K562 (cell line): ENCODE results near the gene FGR. TPM values are rescaled to one million over a fixed set of nuclear protein-coding genes. Genes with fewer than 3 reads are reported as not detected.

ENCODE experiments used
- DEAF1 ChIP-seq: fragments of 450-650 bp; formaldehyde crosslinking; IDR thresholded peaks from 2 replicates; pipeline ENCODE4 v1.4.0; 2020; ENCODE audit warnings: mild to moderate bottlenecking, moderate library complexity
- LCOR ChIP-seq: sonication (generic); formaldehyde crosslinking; IDR thresholded peaks from 2 replicates; pipeline ENCODE4 v1.8.0; 2022; ENCODE audit warnings: mild to moderate bottlenecking, missing genetic modification reagents
- RB1 ChIP-seq: fragments of 450-650 bp; IDR thresholded peaks from 2 replicates; pipeline ENCODE4 v1.6.1; 2017; ENCODE audit warnings: low read depth, mild to moderate bottlenecking
- SMARCA5 ChIP-seq: fragments of 450-650 bp; IDR thresholded peaks from 2 replicates; pipeline ENCODE4 v1.6.1; 2016
- U2AF1 ChIP-seq: fragments of 200-400 bp; formaldehyde crosslinking; optimal IDR thresholded peaks from 2 replicates; pipeline ENCODE3; 2017; ENCODE audit warnings: mild to moderate bottlenecking, low read depth, low read length, moderate library complexity
- ZBTB7A ChIP-seq: IDR thresholded peaks from 2 replicates; pipeline ENCODE4 v1.6.1; 2011; ENCODE audit warnings: low read depth, mild to moderate bottlenecking, low read length, moderate library complexity, borderline replicate concordance; ENCODE audit not compliant: control insufficient read depth
- ZNF655 ChIP-seq: fragments of 250-450 bp; sonication (Bioruptor Pico); IDR thresholded peaks from 2 replicates; pipeline ENCODE4 v1.5.0; 2021
- polyA plus RNA-seq, 8 experiments: library from polyadenylated mRNA; depleted of rRNA in 4 of 8; stranded (reverse) in 5 of 8; unstranded in 3 of 8; fragments of >200 nt; fragmentation: Nextera tagmentation in 2 of 8; fragmentation: Illumina TruSeq in 1 of 8; extraction: Ambion mirVana in 2 of 8; extraction: Trizol in 1 of 8; gene quantifications; 2 replicates each; pipeline versions ENCODE4 v1.2.1 to v1.2.3, GENCODE V29; 2011 to 2014; ENCODE audit warnings: inconsistent platforms in 1 of 8, missing spikeins in 1 of 8
- total RNA-seq, 7 experiments: library from RNA; depleted of rRNA in 6 of 7; stranded (reverse); fragments of >200 nt in 6 of 7; fragmentation: Illumina TruSeq in 2 of 7; extraction: Trizol in 2 of 7; gene quantifications; 2 replicates each; pipeline versions ENCODE4 v1.2.1 to v1.2.3, GENCODE V29; 2011 to 2021; ENCODE audit warnings: low replicate concordance in 1 of 7

FGR gene
- total and polyA plus RNA-seq, 9 of the 15 experiments (the other 6 are each of a cell fraction or from before 2014, with no cell fraction given) = 0.04 to 0.11 TPM; not detected in 7

- TF ChIP-seq ZNF655 (CRISPR knock-in tag) (no peak), SMARCA5 (peak; percentile 41; the same call in 1 of the 2 replicates), RB1 (no peak), U2AF1 (no peak), ZBTB7A (peak; percentile 50; the same call in 1 of the 2 replicates), DEAF1 (CRISPR knock-in tag) (no peak), LCOR (CRISPR knock-in tag) (no peak)
Observed at GRCh38 chr1:27632387-27633297, 2.3 kb downstream of the FGR start (continued).
